Measurements from ENCODE around the gene CDRT15L2. TPM values are rescaled to one million over a fixed set of nuclear protein-coding genes. Genes with fewer than 3 reads are reported as not detected.
"Not testable (repeated sequence)": the region's sequence is repeated elsewhere in the genome, so short reads cannot be mapped to it uniquely, and the experiment has no call there.

CDRT15L2 gene
- total RNA-seq, 2 experiments from 2014 or later = not detected

- H3K36me3 Mint-ChIP-seq (ENCODE audit: low read depth); H3K27me3 Mint-ChIP-seq; POLR2A ChIA-PET; H3K9me3 Mint-ChIP-seq; CTCF ChIA-PET; DNase-seq; H3K4me1 Mint-ChIP-seq; H3K27ac Mint-ChIP-seq; H3K4me3 Mint-ChIP-seq: not testable (repeated sequence)
Observed at GRCh38 chr17:20605568-20605967, 26.0 kb downstream of the CDRT15L2 start.

- H3K36me3 Mint-ChIP-seq (ENCODE audit: low read depth); DNase-seq; CTCF ChIA-PET; H3K9me3 Mint-ChIP-seq; POLR2A ChIA-PET; H3K27ac Mint-ChIP-seq; H3K27me3 Mint-ChIP-seq; H3K4me1 Mint-ChIP-seq; H3K4me3 Mint-ChIP-seq: not testable (repeated sequence)
Observed at GRCh38 chr17:20609490-20609889, 30.0 kb downstream of the CDRT15L2 start.

DNA sequence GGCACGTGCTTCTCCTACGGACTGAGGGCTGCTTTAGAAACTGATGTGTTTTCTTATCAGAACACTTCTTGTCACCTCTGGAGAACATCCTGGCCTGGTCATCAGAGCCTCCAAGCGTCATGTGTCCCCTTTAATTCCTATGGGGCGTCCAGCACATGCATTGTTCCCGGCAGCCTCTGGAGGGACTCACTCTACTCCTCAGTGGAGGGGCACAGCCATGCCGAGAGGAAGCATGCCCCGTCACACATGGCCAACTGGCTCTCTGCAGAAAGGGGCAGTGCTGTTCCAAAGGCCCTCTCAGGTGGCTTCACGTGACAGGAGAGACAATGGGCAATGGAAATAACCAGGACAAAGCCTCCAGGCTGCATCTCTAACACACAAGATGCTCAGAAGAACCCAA, 31.8 kb downstream of the CDRT15L2 start:
- CTCF ChIA-PET = no interaction called here
- Mint-ChIP-seq H3K4me1 (no peaks in the 10 kb centered on the region), H3K36me3 (ENCODE audit: low read depth) (no peaks in the 10 kb centered on the region), H3K27me3 (no peaks in the 10 kb centered on the region), H3K4me3 (no peak overlapping the region), H3K9me3 (no peaks in the 10 kb centered on the region), H3K27ac (no peak overlapping the region)
- no peak for DNase-seq
- POLR2A ChIA-PET = no interaction called here

GRCh38 chr17:20612635-20613034, 33.1 kb downstream of the CDRT15L2 start:
- ChIA-PET CTCF (no interaction called here), POLR2A (no interaction called here)
- H3K9me3 Mint-ChIP-seq = no peaks in the 10 kb centered on the region
- no peak overlapping the region for H3K4me3 Mint-ChIP-seq
- H3K27me3 Mint-ChIP-seq = no peaks in the 10 kb centered on the region
- H3K4me1 Mint-ChIP-seq = no peaks in the 10 kb centered on the region
- H3K36me3 Mint-ChIP-seq (ENCODE audit: low read depth) = no peaks in the 10 kb centered on the region
- no peak for DNase-seq
- H3K27ac Mint-ChIP-seq = no peak overlapping the region

DNA sequence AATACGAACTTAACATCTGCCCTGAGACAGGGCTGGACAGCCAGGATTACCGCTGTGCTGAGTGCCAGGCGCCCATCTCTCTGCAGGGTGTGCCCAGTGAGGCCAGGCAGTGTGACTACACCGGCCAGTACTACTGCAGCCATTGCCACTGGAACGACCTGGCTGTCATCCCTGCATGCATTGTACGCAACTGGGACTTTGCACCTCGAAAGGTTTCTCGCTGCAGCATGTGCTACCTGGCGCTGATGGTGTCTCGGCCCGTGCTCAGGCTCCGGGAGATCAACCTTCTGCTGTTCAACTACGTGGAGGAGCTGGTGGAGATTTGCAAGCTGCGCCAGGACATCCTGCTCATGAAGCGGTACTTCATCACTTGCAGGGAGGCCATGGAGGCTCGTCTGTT, 33.7 kb downstream of the CDRT15L2 start:
- CTCF ChIA-PET = no interaction called here
- Mint-ChIP-seq H3K4me1 (no peaks in the 10 kb centered on the region), H3K36me3 (ENCODE audit: low read depth) (no peaks in the 10 kb centered on the region), H3K4me3 (no peak overlapping the region), H3K27me3 (no peaks in the 10 kb centered on the region), H3K9me3 (no peaks in the 10 kb centered on the region), H3K27ac (no peak overlapping the region)
- POLR2A ChIA-PET = no interaction called here
- no peak for DNase-seq

GRCh38 chr17:20613905-20614304, 34.4 kb downstream of the CDRT15L2 start:
- Mint-ChIP-seq H3K9me3 (no peaks in the 10 kb centered on the region), H3K4me1 (no peaks in the 10 kb centered on the region), H3K36me3 (ENCODE audit: low read depth) (no peaks in the 10 kb centered on the region), H3K4me3 (no peak overlapping the region), H3K27ac (no peak overlapping the region), H3K27me3 (no peaks in the 10 kb centered on the region)
- ChIA-PET CTCF (no interaction called here), POLR2A (no interaction called here)
- DNase-seq = no peak

- H3K36me3 Mint-ChIP-seq (ENCODE audit: low read depth); H3K4me3 Mint-ChIP-seq; POLR2A ChIA-PET; H3K9me3 Mint-ChIP-seq; H3K4me1 Mint-ChIP-seq; CTCF ChIA-PET; H3K27me3 Mint-ChIP-seq; H3K27ac Mint-ChIP-seq; DNase-seq: not testable (repeated sequence)
Observed at GRCh38 chr17:20615461-20615860, 35.9 kb downstream of the CDRT15L2 start.

Other genes with a start within 250 kb of the CDRT15L2 start
- under 1 TPM; 0.44 to 0.84 TPM for gene LGALS9B, start 112.2 kb upstream of the CDRT15L2 start, total RNA-seq

Data from activated CD4-positive, alpha-beta T cell treated with anti-CD3 and anti-CD28 coated beads, Interleukin-2, amount 10 ng/mL, durations not matched to agents 7 days and 5 days (primary cell).